GM12872 (cell line): ENCODE measurements around the gene TMPRSS7.

Source experiments
- CTCF ChIP-seq: IDR thresholded peaks from 3 replicates; pipeline ENCODE4 v1.5.1; 2011; ENCODE audit warnings: low read depth, mild to moderate bottlenecking, low read length, moderate library complexity; ENCODE audit not compliant: insufficient read depth

The TMPRSS7 gene

DNA sequence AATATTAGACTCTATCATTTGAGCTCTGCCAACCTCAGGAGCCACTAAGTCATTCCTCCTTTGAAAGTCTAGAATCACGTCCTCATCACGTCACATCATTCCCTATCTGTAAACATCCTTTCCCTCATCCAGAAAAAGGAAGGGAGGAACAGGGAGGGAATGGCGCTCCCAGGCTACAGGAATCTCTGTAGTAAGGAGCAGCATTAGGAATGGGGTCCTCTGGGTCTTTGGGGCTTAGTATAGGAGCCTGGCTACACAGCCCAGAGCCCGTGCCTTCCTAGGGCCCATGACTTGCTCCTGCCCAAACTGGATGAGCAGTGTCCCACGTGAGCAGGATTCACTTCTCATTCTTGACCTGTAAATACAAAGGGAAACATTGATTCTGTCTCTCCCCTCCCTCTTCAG, 34.2 kb upstream of the TMPRSS7 start:
- TF ChIP-seq CTCF, result no peak

DNA sequence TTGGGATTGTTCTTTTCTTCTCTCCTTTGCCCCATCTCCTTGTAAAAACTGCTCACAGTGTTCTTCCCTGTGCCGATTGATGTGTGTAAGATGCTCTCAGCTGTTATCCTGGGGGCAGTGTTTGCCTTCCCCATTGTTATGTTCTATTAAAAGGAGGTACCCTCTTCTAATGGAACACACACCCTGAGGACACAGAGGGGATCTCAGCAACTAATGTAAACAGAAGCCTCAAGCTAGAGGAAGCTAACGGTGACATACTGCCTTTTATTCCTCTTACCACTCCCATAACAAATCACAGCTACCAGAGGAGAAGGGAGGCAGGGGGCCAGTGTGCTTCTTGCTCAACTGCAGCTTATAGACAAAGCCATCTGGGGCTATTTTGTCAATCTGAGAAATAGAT, 33.6 kb upstream of the TMPRSS7 start:
- TF ChIP-seq CTCF, result no peak

DNA sequence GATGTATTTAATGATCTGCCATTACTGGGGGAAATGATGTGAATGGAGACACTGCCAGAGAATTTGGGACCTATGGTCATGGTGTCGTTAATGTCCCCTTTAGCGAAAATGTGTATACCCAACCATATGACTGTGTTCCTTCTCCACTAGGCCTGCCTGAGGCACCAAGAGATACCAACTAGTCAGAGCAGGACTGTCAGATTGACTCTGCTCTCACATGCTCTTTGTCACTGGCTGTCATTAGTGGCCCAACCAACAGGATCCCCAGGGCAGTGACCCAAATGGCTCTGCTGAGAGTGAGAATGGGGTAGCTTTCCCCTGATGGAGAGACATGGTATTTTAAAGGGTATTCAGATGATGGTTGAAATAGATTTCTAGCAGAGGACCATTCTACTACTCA, 33.0 kb upstream of the TMPRSS7 start:
- TF ChIP-seq CTCF, result no peak

GRCh38 chr3:112002096-112002971, 32.2 kb upstream of the TMPRSS7 start:
- TF ChIP-seq CTCF, result no peak

DNA sequence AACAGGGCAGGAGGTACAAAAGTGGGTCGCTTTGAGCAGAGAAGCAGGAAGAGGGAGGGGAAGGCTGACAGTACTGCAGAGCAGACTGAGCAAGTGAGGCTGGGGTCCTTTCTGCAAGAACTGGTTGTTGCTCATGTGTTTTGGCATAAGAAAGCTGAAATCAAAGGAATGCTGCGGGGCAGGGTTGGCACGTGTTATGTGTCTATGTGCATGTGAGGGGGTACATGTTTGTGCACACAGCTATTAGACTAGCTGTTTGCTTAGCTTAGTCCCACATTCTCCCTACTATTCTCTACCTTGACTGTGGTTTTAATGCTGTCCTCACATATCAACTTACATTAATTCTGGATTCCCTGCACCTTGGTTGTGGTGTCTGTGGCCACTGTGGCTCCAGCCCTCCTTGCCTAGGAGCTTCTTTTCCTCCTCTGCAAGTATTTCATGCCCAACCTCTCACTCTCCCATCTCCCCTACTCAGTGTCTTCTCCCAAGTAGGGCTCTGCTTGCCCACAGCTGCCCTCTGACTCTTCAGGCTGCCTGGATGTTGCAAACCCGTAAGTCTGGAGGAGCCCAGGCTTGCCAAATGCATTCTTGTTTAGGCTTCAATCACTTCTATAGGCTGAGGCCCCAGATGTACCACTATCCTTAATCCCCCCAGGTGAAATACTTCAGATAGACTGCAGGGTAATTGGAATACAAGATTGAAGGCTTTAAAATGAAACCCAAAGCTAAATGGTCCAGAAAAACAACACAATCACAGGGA, 31.0 kb upstream of the TMPRSS7 start:
- TF ChIP-seq CTCF, result no peak

DNA sequence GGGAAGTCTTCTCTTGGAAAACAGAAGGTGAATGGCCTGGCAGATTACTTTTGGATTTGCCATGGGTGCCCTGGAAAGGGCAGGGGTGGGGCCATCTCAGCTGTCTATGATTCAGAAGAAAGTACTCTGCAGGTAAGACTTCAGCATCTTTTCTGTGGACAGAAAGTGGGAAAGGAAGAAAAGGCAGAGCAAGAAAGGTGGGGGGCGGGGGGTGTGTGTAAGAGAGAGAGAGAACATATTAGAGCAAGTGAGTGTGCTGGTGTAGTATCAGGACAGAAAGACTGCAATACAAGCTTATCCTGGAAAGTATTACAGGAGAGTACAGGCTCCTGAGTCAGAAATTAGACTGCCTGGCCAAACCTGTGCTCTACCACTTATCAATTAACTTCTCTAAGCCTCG, 30.3 kb upstream of the TMPRSS7 start:
- TF ChIP-seq CTCF, result no peak

GRCh38 chr3:112004669-112005068, 29.9 kb upstream of the TMPRSS7 start:
- no peak for TF ChIP-seq CTCF
